Type B pancreatic cell (in vitro differentiated cells): ENCODE results near the gene GBF1. TPM values are rescaled to one million over a fixed set of nuclear protein-coding genes. Genes with fewer than 3 reads are reported as not detected.
A peak's percentile ranks its signal among the peaks of the same experiment; 100 is the strongest.

ENCODE experiments used
- DNase-seq: peaks from one replicate; pipeline ENCODE4 v3.0.0; 2021; ENCODE audit warnings: mixed read lengths; ENCODE audit not compliant: unreplicated experiment; ENCODE audit errors: extremely low spot score
- H3K27ac Mint-ChIP-seq: 2 replicates; pipeline ENCODE4 v1.8.0; 2021; ENCODE audit warnings: mild to moderate bottlenecking, mixed read lengths
- H3K27me3 Mint-ChIP-seq: 2 replicates; pipeline ENCODE4 v1.8.0; 2021; ENCODE audit warnings: mixed read lengths
- H3K36me3 Mint-ChIP-seq: 2 replicates; pipeline ENCODE4 v1.8.0; 2021; ENCODE audit warnings: mixed read lengths
- H3K4me1 Mint-ChIP-seq: one replicate; pipeline ENCODE4 v1.8.0; 2021; ENCODE audit warnings: mixed read lengths; ENCODE audit not compliant: unreplicated experiment
- H3K4me3 Mint-ChIP-seq: 2 replicates; pipeline ENCODE4 v1.8.0; 2021; ENCODE audit warnings: mild to moderate bottlenecking, mixed read lengths
- H3K9me3 Mint-ChIP-seq: 2 replicates; pipeline ENCODE4 v1.8.0; 2021; ENCODE audit warnings: mixed read lengths
- total RNA-seq: library from RNA; stranded (reverse); gene quantifications from 2 replicates; pipeline ENCODE4 v1.2.1, GENCODE V29; 2021; ENCODE audit warnings: low replicate concordance
- TF ChIP-seq, protein P1 (sequence below): fragments of 200-600 bp; sonication (generic); conservative IDR thresholded peaks from 2 replicates; pipeline ENCODE4 v1.5.0; 2021; ENCODE audit warnings: antibody characterized with exemption, mild to moderate bottlenecking

The GBF1 gene
- total RNA-seq, 1 donor from 2014 or later: 48.7 TPM

DNA sequence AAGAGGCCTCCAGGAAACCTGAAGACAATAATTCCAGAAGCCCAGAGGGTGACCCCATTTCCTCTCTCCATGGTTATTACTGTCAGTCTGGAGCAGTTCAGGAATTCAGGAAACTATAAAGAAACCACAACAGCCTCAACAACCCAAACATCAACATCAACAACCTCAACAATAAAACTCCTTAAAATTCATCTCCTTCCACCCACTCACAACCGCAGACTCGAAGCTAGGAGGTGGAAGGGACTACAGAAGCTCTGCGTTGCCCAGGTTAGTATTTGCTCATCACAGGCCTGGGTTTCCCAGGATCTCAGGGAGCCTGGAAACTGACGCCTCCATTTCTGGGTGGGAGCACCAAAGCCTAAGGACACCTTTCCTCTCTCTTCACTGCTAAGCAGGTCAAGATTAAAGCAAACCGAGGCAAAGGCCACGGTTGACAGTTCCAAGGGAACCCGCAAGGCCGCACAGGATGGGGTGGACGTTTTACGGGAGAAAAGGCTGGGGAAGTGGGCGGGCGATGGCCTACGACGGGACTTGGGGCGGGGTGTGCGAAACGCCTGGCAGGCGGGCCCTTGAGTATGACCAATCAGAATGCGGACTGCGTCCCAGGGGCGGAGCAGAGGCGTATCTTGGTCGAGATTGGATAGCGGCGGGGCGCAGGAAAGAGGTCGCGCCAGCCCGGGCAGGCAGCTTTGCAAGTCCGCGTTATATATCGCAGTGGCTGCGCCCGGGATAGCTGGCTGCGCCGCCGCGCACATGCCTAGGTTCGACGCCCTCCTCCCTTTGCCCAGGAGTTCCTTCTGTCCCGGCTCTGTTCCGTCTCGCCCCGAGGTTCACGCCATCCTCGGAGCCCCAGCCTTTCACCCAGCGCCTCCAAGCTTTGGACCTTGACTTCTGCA, 19.4 kb upstream of the GBF1 start, which contains the start of gene ELOVL3:
TSS of gene ELOVL3 (plus strand) at position 654 of the 896 bp plus-strand sequence. CDS start 250 bp downstream, outside the sequence.
- peak within 1 kb of the TSS; percentile 83 for H3K4me3 Mint-ChIP-seq
- DNase-seq: peak; percentile 86
- H3K27ac Mint-ChIP-seq: no peak within 1 kb of the TSS
- H3K4me1 Mint-ChIP-seq: peaks cover 16% of the 10 kb centered on the region
- TF ChIP-seq, protein P1, sequence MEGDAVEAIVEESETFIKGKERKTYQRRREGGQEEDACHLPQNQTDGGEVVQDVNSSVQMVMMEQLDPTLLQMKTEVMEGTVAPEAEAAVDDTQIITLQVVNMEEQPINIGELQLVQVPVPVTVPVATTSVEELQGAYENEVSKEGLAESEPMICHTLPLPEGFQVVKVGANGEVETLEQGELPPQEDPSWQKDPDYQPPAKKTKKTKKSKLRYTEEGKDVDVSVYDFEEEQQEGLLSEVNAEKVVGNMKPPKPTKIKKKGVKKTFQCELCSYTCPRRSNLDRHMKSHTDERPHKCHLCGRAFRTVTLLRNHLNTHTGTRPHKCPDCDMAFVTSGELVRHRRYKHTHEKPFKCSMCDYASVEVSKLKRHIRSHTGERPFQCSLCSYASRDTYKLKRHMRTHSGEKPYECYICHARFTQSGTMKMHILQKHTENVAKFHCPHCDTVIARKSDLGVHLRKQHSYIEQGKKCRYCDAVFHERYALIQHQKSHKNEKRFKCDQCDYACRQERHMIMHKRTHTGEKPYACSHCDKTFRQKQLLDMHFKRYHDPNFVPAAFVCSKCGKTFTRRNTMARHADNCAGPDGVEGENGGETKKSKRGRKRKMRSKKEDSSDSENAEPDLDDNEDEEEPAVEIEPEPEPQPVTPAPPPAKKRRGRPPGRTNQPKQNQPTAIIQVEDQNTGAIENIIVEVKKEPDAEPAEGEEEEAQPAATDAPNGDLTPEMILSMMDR: peak; percentile 43
- H3K27me3 Mint-ChIP-seq: peaks cover 81% of the 10 kb centered on the region
- H3K36me3 Mint-ChIP-seq: no peaks in the 10 kb centered on the region
- H3K9me3 Mint-ChIP-seq: no peaks in the 10 kb centered on the region

DNA sequence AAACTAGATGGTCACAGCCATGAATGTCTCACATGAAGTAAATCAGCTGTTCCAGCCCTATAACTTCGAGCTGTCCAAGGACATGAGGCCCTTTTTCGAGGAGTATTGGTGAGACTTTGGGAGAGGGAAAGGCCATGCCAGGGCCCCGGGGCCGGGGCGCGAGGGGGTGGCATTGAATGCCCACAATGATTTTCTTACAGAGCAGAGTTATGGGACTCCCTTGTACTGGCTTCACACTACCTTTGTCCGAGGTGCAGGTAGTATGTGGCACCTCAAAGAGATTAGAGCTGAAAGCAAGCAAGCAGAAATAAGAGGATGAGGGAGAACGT, 18.8 kb upstream of the GBF1 start:
- DNase-seq: no peak
- Mint-ChIP-seq H3K27me3 (peaks cover 81% of the 10 kb centered on the region), H3K9me3 (no peaks in the 10 kb centered on the region), H3K36me3 (no peaks in the 10 kb centered on the region), H3K4me3 (peak overlapping the region; percentile 83), H3K4me1 (peaks cover 16% of the 10 kb centered on the region), H3K27ac (no peak overlapping the region)
- TF ChIP-seq, protein P1: no peak

GRCh38 chr10:102227050-102227449, 18.3 kb upstream of the GBF1 start:
- no peak overlapping the region for H3K4me3 Mint-ChIP-seq
- no peaks in the 10 kb centered on the region for H3K36me3 Mint-ChIP-seq
- no peak overlapping the region for H3K27ac Mint-ChIP-seq
- H3K27me3 Mint-ChIP-seq: peaks cover 85% of the 10 kb centered on the region
- H3K4me1 Mint-ChIP-seq: peaks cover 16% of the 10 kb centered on the region
- H3K9me3 Mint-ChIP-seq: no peaks in the 10 kb centered on the region
- TF ChIP-seq, protein P1: no peak
- DNase-seq: no peak

GRCh38 chr10:102229810-102230263, 15.5 kb upstream of the GBF1 start:
- H3K27me3 Mint-ChIP-seq: peaks cover 95% of the 10 kb centered on the region
- H3K36me3 Mint-ChIP-seq: no peaks in the 10 kb centered on the region
- no peaks in the 10 kb centered on the region for H3K9me3 Mint-ChIP-seq
- TF ChIP-seq, protein P1: peak; percentile 97
- no peak overlapping the region for H3K27ac Mint-ChIP-seq
- peak; percentile 91 for DNase-seq
- peaks cover 16% of the 10 kb centered on the region for H3K4me1 Mint-ChIP-seq
- peak overlapping the region; percentile 82 for H3K4me3 Mint-ChIP-seq

- H3K36me3 Mint-ChIP-seq: no peaks in the 10 kb centered on the region
- H3K4me3 Mint-ChIP-seq: peak overlapping the region; percentile 82
- H3K9me3 Mint-ChIP-seq: no peaks in the 10 kb centered on the region
- H3K4me1 Mint-ChIP-seq: peaks cover 16% of the 10 kb centered on the region
- peak; percentile 77 for DNase-seq
- no peak overlapping the region for H3K27ac Mint-ChIP-seq
- peaks cover 96% of the 10 kb centered on the region for H3K27me3 Mint-ChIP-seq
- TF ChIP-seq, protein P1: no peak
Measured at GRCh38 chr10:102230264-102230860, 15.0 kb upstream of the GBF1 start.
